Fibroblast of lung (primary cell): Measurements from ENCODE around the gene MACF1. TPM values are rescaled to one million over a fixed set of nuclear protein-coding genes. Genes with fewer than 3 reads are reported as not detected.

ENCODE experiments used
- DNase-seq, 2 donors: peaks; one replicate each; pipeline versions ENCODE4 v3.0.0 to v3.0.0-alpha.2; 2010; ENCODE audit warnings: low read depth in 2 of 2
- H2AFZ ChIP-seq: 2 replicates; pipeline ENCODE4 v1.5.1; 2012; ENCODE audit warnings: low read length, control low read depth, inconsistent platforms
- H3K27ac ChIP-seq: 2 replicates; pipeline ENCODE4 v1.5.1; 2011; ENCODE audit warnings: low read length, control low read depth; ENCODE audit not compliant: insufficient read depth
- H3K27me3 ChIP-seq: 2 replicates; pipeline ENCODE4 v1.5.1; 2011; ENCODE audit warnings: mild to moderate bottlenecking, low read length; ENCODE audit not compliant: control insufficient read depth, insufficient read depth
- H3K36me3 ChIP-seq: 2 replicates; pipeline ENCODE4 v1.5.1; 2011; ENCODE audit warnings: low read length; ENCODE audit not compliant: control insufficient read depth, insufficient read depth
- H3K4me1 ChIP-seq: 2 replicates; pipeline ENCODE4 v1.5.1; 2011; ENCODE audit warnings: low read length; ENCODE audit not compliant: control insufficient read depth, insufficient read depth; ENCODE audit errors: extremely low read depth
- H3K4me2 ChIP-seq: 2 replicates; pipeline ENCODE4 v1.5.1; 2011; ENCODE audit warnings: low read length, control low read depth; ENCODE audit not compliant: insufficient read depth; ENCODE audit errors: extremely low read depth
- H3K4me3 ChIP-seq, 4 experiments: fragments of 200-600 bp in 1 of 4; sonication (generic) in 1 of 4; replicated peaks in 1 of 4; 2 replicates each; pipeline ENCODE4 v1.5.1; 2011 to 2016; ENCODE audit warnings: low read length in 4 of 4, low read depth in 3 of 4, mild to moderate bottlenecking in 3 of 4, control low read depth in 2 of 4, inconsistent platforms in 1 of 4, mixed read lengths in 1 of 4; ENCODE audit not compliant: insufficient read depth in 1 of 4; ENCODE audit errors: control extremely low read depth in 1 of 4
- H3K79me2 ChIP-seq: 2 replicates; pipeline ENCODE4 v1.5.1; 2012; ENCODE audit warnings: mild to moderate bottlenecking, low read length, inconsistent platforms; ENCODE audit not compliant: control insufficient read depth, insufficient read depth
- H3K9ac ChIP-seq: 2 replicates; pipeline ENCODE4 v1.5.1; 2011; ENCODE audit warnings: mild to moderate bottlenecking, low read length, control low read depth; ENCODE audit not compliant: insufficient read depth
- H3K9me3 ChIP-seq: 2 replicates; pipeline ENCODE4 v1.5.1; 2012; ENCODE audit warnings: low read depth, low read length; ENCODE audit not compliant: control insufficient read depth, insufficient read depth
- H4K20me1 ChIP-seq: 2 replicates; pipeline ENCODE4 v1.5.1; 2011; ENCODE audit warnings: low read length; ENCODE audit not compliant: control insufficient read depth, insufficient read depth; ENCODE audit errors: extremely low read depth
- EZH2 ChIP-seq: IDR thresholded peaks from 2 replicates; pipeline ENCODE4 v1.5.1; 2012; ENCODE audit warnings: low read length, control low read depth, mild to moderate bottlenecking; ENCODE audit errors: missing control alignments
- polyA plus RNA-seq, 2 donors: library from polyadenylated mRNA; depleted of rRNA in 1 of 2; stranded (reverse) in 1 of 2; unstranded in 1 of 2; fragments of >200 nt; gene quantifications; 2 replicates each; pipeline ENCODE4 v1.2.1, GENCODE V29; 2011 to 2012; ENCODE audit warnings: missing spikeins in 1 of 2
- total RNA-seq: library from RNA; depleted of rRNA; stranded (reverse); fragments of >200 nt; gene quantifications from 2 replicates; pipeline ENCODE4 v1.2.1, GENCODE V29; 2014
- TF ChIP-seq, protein P1 (sequence below), 2 donors: IDR thresholded peaks in 1 of 2; conservative IDR thresholded peaks in 1 of 2; 1 replicate in 1 of 2; 2 replicates in 1 of 2; pipeline ENCODE4 v1.5.1; 2011 to 2012; ENCODE audit warnings: low read length in 2 of 2, control low read depth in 1 of 2, inconsistent platforms in 1 of 2, low read depth in 1 of 2, mild to moderate bottlenecking in 1 of 2

MACF1 gene
- total and polyA plus RNA-seq, 2 donors (not counting 1 experiment from before 2014, with no cell fraction given): 178 to 414 TPM

DNA sequence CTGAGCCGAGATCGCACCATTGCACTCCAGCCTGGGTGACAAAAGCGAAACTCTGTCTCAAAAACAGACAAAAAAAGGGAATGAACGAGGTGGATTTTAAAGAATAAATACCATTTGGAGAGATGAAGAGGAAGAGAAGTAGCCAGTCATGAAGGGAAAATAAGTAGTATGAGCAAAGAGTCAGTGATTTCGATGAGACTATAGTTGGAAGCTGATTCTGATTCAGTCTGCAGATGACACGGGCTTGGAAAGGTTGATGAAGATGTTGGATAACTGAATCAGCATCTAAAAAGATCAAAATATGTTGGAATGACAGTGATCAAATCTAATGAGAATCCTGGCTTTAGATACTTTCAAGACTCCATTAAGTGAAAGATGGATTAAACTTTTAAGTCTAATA is 23.8 kb downstream of the MACF1 start:
- H4K20me1 ChIP-seq: no peaks in the 10 kb centered on the region

DNA sequence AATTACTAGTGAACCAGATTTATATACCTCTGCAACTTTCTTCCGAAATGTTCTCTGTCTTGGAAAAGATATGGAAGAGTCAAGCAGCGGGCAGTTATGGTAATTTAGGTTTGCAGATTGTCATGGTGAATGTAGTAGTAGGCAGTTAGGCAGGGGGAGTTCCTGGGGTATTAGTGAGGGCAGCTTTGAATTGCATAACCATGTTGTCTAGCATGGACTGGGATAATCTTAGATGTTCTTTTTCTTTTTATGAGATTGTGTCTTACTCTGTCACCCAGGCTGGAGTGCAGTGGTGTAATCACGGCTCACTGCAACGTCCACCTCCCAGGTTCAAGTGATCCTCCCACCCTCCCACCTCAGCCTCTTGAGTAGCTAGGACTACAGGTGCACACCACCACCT is 25.0 kb downstream of the MACF1 start:
- no peaks in the 10 kb centered on the region for H4K20me1 ChIP-seq
- H3K9ac ChIP-seq: no peak overlapping the region
- H2AFZ ChIP-seq: no peak overlapping the region
- no peak overlapping the region for H3K4me2 ChIP-seq
- no peak for DNase-seq
- H3K27ac ChIP-seq: no peak overlapping the region
- H3K79me2 ChIP-seq: peaks cover 52% of the 10 kb centered on the region
- H3K36me3 ChIP-seq: peaks cover 2% of the 10 kb centered on the region
- no peaks in the 10 kb centered on the region for H3K9me3 ChIP-seq
- H3K27me3 ChIP-seq: no peaks in the 10 kb centered on the region
- peaks cover 6% of the 10 kb centered on the region for H3K4me1 ChIP-seq
- TF ChIP-seq, protein P1, sequence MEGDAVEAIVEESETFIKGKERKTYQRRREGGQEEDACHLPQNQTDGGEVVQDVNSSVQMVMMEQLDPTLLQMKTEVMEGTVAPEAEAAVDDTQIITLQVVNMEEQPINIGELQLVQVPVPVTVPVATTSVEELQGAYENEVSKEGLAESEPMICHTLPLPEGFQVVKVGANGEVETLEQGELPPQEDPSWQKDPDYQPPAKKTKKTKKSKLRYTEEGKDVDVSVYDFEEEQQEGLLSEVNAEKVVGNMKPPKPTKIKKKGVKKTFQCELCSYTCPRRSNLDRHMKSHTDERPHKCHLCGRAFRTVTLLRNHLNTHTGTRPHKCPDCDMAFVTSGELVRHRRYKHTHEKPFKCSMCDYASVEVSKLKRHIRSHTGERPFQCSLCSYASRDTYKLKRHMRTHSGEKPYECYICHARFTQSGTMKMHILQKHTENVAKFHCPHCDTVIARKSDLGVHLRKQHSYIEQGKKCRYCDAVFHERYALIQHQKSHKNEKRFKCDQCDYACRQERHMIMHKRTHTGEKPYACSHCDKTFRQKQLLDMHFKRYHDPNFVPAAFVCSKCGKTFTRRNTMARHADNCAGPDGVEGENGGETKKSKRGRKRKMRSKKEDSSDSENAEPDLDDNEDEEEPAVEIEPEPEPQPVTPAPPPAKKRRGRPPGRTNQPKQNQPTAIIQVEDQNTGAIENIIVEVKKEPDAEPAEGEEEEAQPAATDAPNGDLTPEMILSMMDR (conservative IDR thresholded peaks at IDR 0.05 in 1 of 2, IDR thresholded peaks at IDR 0.05 in 1 of 2; ENCODE audit: low read depth in 1 of 2, low read length in 2 of 2): no peak
- TF ChIP-seq EZH2: no peak
- H3K4me3 ChIP-seq: no peak overlapping the region

More for the DNA sequence above, 23.8 kb downstream of the MACF1 start:
- Histone ChIP-seq H3K36me3 (peaks cover 2% of the 10 kb centered on the region), H3K79me2 (peaks cover 60% of the 10 kb centered on the region), H3K9ac (no peak overlapping the region), H3K27ac (no peak overlapping the region), H2AFZ (no peak overlapping the region), H3K4me1 (peaks cover 6% of the 10 kb centered on the region), H3K4me2 (no peak overlapping the region), H3K4me3 (no peak overlapping the region), H3K9me3 (no peaks in the 10 kb centered on the region), H3K27me3 (no peaks in the 10 kb centered on the region)
- no peak for DNase-seq
- TF ChIP-seq, protein P1 (conservative IDR thresholded peaks at IDR 0.05 in 1 of 2, IDR thresholded peaks at IDR 0.05 in 1 of 2; ENCODE audit: low read depth in 1 of 2, low read length in 2 of 2): no peak
- TF ChIP-seq EZH2: no peak

DNA sequence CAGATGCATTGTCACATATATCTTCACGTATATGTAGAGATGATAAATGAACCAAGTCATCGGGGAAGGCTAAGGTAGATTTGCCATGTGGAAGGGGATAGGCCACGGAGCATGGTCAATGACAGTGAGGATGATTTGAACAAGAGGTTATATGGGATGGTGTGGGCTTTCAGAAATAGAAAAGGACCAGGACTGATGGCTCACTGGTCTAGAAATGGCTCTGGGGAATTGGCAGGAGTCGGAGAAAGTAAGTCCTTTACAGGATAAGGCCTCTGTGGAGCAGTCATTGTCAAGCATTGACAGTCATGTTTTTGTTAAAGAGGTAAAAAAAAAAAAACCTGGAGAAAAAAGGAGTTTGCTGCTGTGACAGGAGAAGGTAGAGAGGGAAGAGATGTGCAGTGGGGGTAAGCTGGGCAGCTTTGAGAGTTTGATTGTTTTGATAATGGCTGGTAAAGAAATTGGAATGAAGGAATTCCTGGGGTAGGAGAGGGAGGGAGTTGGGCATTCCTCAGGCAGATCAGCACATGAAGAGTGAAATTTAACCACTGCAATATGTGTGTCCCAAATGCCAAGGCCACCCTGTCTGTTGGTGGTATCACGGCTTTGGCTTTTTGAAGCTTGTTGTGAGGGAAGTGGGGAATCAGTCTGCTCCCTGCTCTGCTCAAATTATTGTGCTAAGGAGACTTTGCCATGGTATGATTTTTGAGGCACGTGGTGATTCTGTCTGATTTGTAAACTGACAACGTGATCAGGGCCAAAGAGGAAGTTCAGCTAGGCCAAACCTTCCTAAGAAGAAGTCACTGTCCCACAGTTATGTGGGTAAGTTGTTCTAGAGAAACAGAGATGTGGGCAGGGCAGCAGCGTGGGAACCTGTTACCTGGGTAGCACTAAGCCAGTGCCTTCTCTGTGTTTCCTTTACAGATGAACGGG is 26.0 kb downstream of the MACF1 start:
- Histone ChIP-seq H3K4me1 (peaks cover 6% of the 10 kb centered on the region), H3K36me3 (peaks cover 2% of the 10 kb centered on the region), H3K9ac (no peak overlapping the region), H3K79me2 (peaks cover 46% of the 10 kb centered on the region), H3K27ac (no peak overlapping the region), H3K9me3 (no peaks in the 10 kb centered on the region), H3K4me3 (no peak overlapping the region), H3K27me3 (no peaks in the 10 kb centered on the region), H2AFZ (no peak overlapping the region), H4K20me1 (no peaks in the 10 kb centered on the region), H3K4me2 (no peak overlapping the region)
- DNase-seq: peak in 1 of 2 donors; percentile 43
- TF ChIP-seq, protein P1 (conservative IDR thresholded peaks at IDR 0.05 in 1 of 2, IDR thresholded peaks at IDR 0.05 in 1 of 2; ENCODE audit: low read depth in 1 of 2, low read length in 2 of 2): no peak
- TF ChIP-seq EZH2: no peak
